Breast epithelium (tissue), 4 donors: ENCODE data around the gene KDF1. TPM values are rescaled to one million over a fixed set of nuclear protein-coding genes. Genes with fewer than 3 reads are reported as not detected.

ENCODE experiments used
- DNase-seq, 2 donors: peaks; one replicate each; pipeline ENCODE4 v3.0.0-alpha.2; 2019; ENCODE audit warnings: low spot score in 2 of 2
- H3K27ac ChIP-seq, 2 donors: fragments of 200-600 bp; sonication (generic) in 1 of 2; one replicate each; pipeline ENCODE4 v1.5.1; 2016 to 2019; ENCODE audit warnings: mild to moderate bottlenecking in 1 of 2
- H3K27me3 ChIP-seq, 2 donors: fragments of 200-600 bp; sonication (generic) in 1 of 2; one replicate each; pipeline versions ENCODE4 v1.5.1 to v1.6.0; 2017 to 2019; ENCODE audit warnings: control low read depth in 1 of 2, mild to moderate bottlenecking in 1 of 2
- H3K36me3 ChIP-seq: fragments of 200-600 bp; one replicate; pipeline ENCODE4 v1.5.1; 2019
- H3K4me1 ChIP-seq, 2 donors: fragments of 200-600 bp; sonication (generic); one replicate each; pipeline ENCODE4 v1.5.1; 2016 to 2019; ENCODE audit warnings: control low read depth in 1 of 2
- H3K4me3 ChIP-seq, 3 donors: fragments of 200-600 bp; sonication (generic); 1 replicate in 2 of 3; 2 replicates in 1 of 3; pipeline ENCODE4 v1.5.1; 2016 to 2019; ENCODE audit warnings: mild to moderate bottlenecking in 3 of 3, moderate library complexity in 2 of 3
- H3K9me3 ChIP-seq, 2 donors: fragments of 200-600 bp; sonication (generic) in 1 of 2; one replicate each; pipeline ENCODE4 v1.5.1; 2016 to 2019; ENCODE audit warnings: control low read depth in 1 of 2
- POLR2A ChIP-seq: fragments of 450-650 bp; IDR thresholded peaks from one replicate; pipeline ENCODE4 v1.6.1; 2016; ENCODE audit warnings: antibody characterized with exemption, mild to moderate bottlenecking, moderate library complexity
- POLR2AphosphoS5 ChIP-seq, 3 donors: sonication (generic); formaldehyde crosslinking; IDR thresholded peaks; one replicate each; pipeline ENCODE4 v1.6.1; 2017; ENCODE audit warnings: antibody characterized with exemption in 3 of 3
- intact Hi-C: fragments of 100-400 bp; cut with DNase I; formaldehyde crosslinking; loops from one replicate; pipeline ENCODE4 v1.15.1; 2023; ENCODE audit warnings: low total_unique reads
- total RNA-seq, 3 donors: library from RNA; depleted of rRNA; stranded (reverse); fragments of >200 nt; gene quantifications; one replicate each; pipeline ENCODE4 v1.1.0, GENCODE V29; 2016
- TF ChIP-seq, protein P1 (sequence below), 3 donors: fragments of 450-650 bp; IDR thresholded peaks; one replicate each; pipeline ENCODE4 v1.5.1; 2016 to 2017; ENCODE audit warnings: antibody characterized with exemption in 3 of 3, mild to moderate bottlenecking in 3 of 3, moderate library complexity in 3 of 3

Gene KDF1
- total RNA-seq, 3 donors from 2014 or later = 10.8 to 22.2 TPM; not detected in 1

- H3K4me3 ChIP-seq = no peak overlapping the region
- intact Hi-C loops = no loop called here
- no peak overlapping the region for H3K27ac ChIP-seq
- peaks cover 0 to 1% of the 10 kb centered on the region in 2 donors for H3K27me3 ChIP-seq
- H3K36me3 ChIP-seq = no peaks in the 10 kb centered on the region
- peaks cover 0 to 4% of the 10 kb centered on the region in 2 donors for H3K4me1 ChIP-seq
- no peaks in the 10 kb centered on the region for H3K9me3 ChIP-seq
- TF ChIP-seq, protein P1, sequence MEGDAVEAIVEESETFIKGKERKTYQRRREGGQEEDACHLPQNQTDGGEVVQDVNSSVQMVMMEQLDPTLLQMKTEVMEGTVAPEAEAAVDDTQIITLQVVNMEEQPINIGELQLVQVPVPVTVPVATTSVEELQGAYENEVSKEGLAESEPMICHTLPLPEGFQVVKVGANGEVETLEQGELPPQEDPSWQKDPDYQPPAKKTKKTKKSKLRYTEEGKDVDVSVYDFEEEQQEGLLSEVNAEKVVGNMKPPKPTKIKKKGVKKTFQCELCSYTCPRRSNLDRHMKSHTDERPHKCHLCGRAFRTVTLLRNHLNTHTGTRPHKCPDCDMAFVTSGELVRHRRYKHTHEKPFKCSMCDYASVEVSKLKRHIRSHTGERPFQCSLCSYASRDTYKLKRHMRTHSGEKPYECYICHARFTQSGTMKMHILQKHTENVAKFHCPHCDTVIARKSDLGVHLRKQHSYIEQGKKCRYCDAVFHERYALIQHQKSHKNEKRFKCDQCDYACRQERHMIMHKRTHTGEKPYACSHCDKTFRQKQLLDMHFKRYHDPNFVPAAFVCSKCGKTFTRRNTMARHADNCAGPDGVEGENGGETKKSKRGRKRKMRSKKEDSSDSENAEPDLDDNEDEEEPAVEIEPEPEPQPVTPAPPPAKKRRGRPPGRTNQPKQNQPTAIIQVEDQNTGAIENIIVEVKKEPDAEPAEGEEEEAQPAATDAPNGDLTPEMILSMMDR (IDR thresholded peaks at IDR 0.05) = no peak
- TF ChIP-seq POLR2A (no peak), POLR2AphosphoS5 (IDR thresholded peaks at IDR 0.05) (no peak)
- DNase-seq = no peak
Observed at GRCh38 chr1:26965213-26965612, 4.9 kb upstream of the KDF1 start.

DNA sequence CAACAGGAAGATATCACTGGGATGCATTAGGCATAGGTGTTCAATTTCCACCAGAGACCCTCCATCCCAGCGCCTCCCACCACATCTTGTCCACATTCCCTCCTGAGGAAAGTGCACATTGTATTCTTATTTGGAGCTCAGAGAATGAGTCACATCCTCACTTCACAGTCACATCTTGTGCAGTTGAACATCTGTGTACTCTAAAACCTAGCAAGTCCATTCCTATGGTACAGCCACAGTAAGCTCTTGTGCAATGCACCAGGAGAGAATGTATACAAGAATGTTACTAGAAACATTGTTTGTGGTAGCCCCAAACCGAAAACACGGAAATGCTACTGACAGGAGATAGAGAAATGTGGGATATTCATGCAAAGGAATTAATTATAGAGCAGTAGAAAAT is 1.6 kb upstream of the KDF1 start:
- Histone ChIP-seq H3K9me3 (no peaks in the 10 kb centered on the region), H3K36me3 (no peaks in the 10 kb centered on the region), H3K4me3 (no peak overlapping the region), H3K27ac (no peak overlapping the region), H3K4me1 (peaks cover 0 to 9% of the 10 kb centered on the region in 2 donors), H3K27me3 (peaks cover 0 to 9% of the 10 kb centered on the region in 2 donors)
- TF ChIP-seq, protein P1 (IDR thresholded peaks at IDR 0.05) = no peak
- TF ChIP-seq POLR2A (no peak), POLR2AphosphoS5 (IDR thresholded peaks at IDR 0.05) (no peak)
- intact Hi-C loops = no loop called here
- no peak for DNase-seq

DNA sequence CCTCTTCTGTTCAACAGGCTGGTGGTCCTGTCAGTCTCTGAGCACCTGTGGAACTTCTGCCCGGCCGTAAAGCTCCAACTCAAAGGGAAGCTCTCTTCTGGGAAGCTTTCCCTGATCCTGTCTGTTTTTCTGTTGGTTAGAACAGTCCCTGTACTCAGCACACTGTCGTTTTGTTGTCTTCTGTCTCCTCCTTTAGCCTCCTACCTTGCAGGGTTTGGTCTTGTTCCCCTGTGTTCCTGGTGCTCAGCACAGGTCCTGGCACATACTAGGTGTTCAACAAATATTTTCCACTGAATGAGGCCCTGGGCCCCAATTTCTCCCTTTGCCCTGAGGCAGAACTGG is 328 bp upstream of the KDF1 start:
- peaks cover 0 to 9% of the 10 kb centered on the region in 2 donors for H3K4me1 ChIP-seq
- peak overlapping the region; percentile 87 to 88 for H3K27ac ChIP-seq
- H3K4me3 ChIP-seq = peak overlapping the region in 2 of 3 donors; percentile 84 to 86
- peaks cover 0 to 9% of the 10 kb centered on the region in 2 donors for H3K27me3 ChIP-seq
- H3K9me3 ChIP-seq = peaks cover 0 to 8% of the 10 kb centered on the region in 2 donors
- no peaks in the 10 kb centered on the region for H3K36me3 ChIP-seq
- DNase-seq = no peak
- no peak for TF ChIP-seq POLR2A
- TF ChIP-seq, protein P1 (IDR thresholded peaks at IDR 0.05) = peak in 1 of 3 donors; percentile 4
- TF ChIP-seq POLR2AphosphoS5 (IDR thresholded peaks at IDR 0.05) = no peak
- intact Hi-C loops = no loop called here

- TF ChIP-seq POLR2AphosphoS5 (IDR thresholded peaks at IDR 0.05) (no peak), POLR2A (no peak)
- TF ChIP-seq, protein P1 (IDR thresholded peaks at IDR 0.05) = no peak
- Histone ChIP-seq H3K4me1 (peaks cover 0 to 9% of the 10 kb centered on the region in 2 donors), H3K27me3 (peaks cover 0 to 9% of the 10 kb centered on the region in 2 donors), H3K27ac (no peak overlapping the region), H3K36me3 (no peaks in the 10 kb centered on the region), H3K9me3 (peaks cover 0 to 8% of the 10 kb centered on the region in 2 donors), H3K4me3 (peak overlapping the region in 2 of 3 donors; percentile 84 to 86)
- no peak for DNase-seq
- intact Hi-C loops = loop anchor here (5.0 kb wide), 1 partner anchor 442 kb away; no protein-coding TSS in a partner anchor
Observed at GRCh38 chr1:26959270-26959669, 998 bp downstream of the KDF1 start.

- no peak for DNase-seq
- intact Hi-C loops = loop anchor here (5.0 kb wide), 1 partner anchor 440 kb away; no protein-coding TSS in a partner anchor
- no peak overlapping the region for H3K4me3 ChIP-seq
- H3K27me3 ChIP-seq = peaks cover 0 to 9% of the 10 kb centered on the region in 2 donors
- peaks cover 0 to 8% of the 10 kb centered on the region in 2 donors for H3K9me3 ChIP-seq
- H3K27ac ChIP-seq = no peak overlapping the region
- no peaks in the 10 kb centered on the region for H3K36me3 ChIP-seq
- peaks cover 0 to 9% of the 10 kb centered on the region in 2 donors for H3K4me1 ChIP-seq
- TF ChIP-seq POLR2AphosphoS5 (IDR thresholded peaks at IDR 0.05) = no peak
- TF ChIP-seq, protein P1 (IDR thresholded peaks at IDR 0.05) = no peak
- no peak for TF ChIP-seq POLR2A
Observed at GRCh38 chr1:26957306-26957705, 3.0 kb downstream of the KDF1 start.
